NCI-H1092 (cell line): Measurements from ENCODE around the gene LSAMP.
"Not testable (repeated sequence)": the region's sequence is repeated elsewhere in the genome, so short reads cannot be mapped to it uniquely, and the experiment has no call there.

Source experiments
- DNase-seq: peaks from one replicate; lab custom pipeline; 2025; lab: John Stamatoyannopoulos, UW

The LSAMP gene

DNA sequence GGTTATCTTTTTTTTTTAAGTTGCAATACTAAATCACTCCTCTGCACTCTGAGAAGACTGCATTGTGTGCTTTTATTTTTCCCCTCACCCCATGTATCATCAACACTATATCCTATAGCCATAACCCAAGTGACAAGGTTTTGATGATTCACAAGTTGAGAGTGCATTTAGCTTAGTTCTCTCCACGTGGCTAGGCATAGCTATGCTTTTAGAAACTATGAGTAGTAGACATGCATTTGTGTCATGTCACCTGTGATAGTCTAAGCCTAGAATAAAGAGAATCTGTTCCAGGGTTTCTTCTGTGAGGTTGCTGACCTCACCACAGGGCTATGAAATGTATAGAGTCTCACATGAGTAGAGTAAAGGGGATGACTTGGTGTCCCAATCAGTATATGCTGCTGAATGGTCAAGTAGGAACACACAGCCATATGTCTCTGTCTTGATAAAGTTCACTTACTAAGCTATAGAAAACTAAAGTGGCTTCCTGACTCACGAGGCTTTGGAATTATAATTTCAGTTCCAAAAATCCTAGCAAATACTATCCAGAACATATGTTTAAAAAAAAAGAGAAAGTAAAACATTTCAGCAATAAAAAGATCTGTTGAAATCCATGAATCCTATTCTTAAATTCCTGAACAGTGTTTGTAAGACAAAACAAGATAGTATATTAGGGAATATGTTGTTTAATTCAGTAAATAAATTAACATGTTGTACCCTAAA lies 206.3 kb downstream of the LSAMP start:
- no peak for DNase-seq

DNA sequence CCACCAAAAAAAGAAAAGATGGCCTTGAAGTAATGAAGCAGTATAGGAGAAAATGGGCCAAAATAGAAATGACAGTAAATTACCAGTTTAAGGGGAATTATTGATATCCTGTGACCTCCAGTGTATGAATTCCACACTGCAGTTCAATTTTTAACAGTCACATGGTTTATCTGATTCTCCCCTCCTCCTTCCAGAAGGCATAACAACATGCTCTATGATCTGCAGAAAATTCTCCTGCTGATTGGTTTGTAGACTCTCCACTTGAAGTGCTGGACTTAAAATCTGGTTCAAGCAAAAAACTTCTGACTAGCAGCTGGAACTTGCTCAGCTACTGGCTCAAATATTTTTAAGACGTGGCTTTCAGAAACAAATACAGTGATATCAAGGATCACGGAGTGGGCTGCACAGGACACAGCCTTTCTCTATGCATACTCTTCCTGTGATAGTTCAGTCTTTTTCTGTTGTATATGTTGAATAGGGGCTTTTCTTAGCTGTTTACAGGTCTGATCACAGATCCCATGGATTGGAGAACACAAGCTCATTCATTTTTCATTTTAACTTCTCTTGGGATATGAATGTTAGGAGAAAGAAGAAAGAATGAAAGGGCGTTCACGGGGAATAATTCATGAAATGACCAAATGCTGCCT lies 211.5 kb downstream of the LSAMP start:
- no peak for DNase-seq

DNA sequence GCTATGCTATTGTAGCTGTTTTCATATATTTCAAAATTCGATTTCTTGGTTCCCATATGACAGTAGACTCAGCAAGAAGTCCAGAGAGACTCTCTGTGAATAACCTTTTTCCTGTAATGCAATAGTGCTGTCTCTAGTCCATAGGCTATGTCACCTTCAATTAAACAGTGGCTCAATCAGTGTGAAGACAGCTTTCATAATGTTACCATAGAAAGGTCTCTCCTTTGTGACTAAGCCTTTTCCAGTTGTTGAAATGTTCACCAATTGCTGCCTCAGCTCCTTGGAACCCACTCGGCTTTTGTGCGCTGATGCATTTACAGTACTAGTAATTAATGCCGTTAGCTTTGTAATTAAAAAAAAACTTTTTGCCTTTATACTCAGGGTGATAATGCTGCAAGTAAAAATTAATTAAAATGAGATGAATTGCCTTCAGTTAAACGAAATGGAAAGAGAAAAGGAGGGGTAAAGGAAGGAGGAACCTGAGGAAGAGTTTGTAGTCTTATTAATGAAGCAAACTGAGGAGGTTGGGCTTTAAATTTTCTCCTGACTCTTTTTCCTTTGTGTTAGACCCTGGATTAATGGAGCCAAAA lies 214.8 kb downstream of the LSAMP start:
- no peak for DNase-seq

DNA sequence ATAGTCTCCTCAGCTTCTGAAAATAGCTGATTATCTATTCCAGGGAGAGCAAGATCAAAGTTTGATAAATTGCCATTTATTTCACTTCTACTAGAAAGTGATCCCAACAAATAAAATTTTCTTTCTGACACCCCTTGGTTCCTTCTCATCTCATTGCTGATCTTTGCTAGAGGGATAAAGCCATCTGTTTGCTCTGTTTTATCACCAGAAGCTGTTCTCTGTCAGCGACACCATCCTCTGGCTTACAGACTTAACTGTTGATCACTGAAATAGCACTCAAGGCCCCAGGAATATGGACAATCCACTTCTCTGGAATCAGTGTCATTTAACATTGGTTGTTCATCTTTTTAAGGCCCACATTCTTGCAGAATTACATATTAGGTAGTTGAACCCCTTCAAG lies 219.0 kb downstream of the LSAMP start:
- no peak for DNase-seq

DNA sequence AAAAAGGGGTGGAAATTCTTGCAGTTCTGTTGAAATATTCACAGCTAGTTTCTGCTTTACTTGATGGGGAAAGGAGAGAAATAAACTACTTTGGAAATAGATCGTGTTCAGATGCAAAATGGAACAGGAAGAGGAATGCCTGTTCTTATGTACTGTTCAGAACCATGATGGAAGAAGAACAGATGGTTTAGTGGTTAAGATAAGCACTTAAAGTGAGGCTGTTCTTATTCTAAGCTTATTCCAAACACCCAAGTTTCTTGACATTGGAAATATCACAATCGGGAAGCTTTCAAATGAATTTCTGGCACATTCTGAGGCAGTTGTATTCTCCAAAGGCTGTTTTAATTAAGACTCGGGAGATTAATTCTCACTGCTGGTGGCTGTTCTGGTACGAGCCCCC lies 228.5 kb downstream of the LSAMP start:
- no peak for DNase-seq

DNA sequence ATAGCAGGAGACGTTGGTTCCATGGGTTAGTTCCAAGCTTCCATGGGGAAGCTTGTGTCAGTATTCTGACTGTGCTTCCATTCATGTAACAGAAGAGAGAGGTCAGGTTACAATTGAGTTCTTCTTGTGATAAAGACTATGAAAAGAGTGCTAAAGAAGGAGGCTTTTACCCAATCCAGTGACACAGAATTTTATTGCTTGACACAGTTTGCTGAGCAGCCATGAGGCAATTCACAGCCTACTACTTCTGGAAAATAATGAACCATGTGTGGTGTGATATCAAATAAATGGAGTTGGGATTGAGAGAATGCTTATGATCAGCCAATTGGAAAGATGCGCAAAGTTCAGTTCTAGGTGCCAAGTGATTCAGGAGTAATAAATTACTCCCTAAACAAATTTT lies 233.4 kb downstream of the LSAMP start:
- no peak for DNase-seq

DNA sequence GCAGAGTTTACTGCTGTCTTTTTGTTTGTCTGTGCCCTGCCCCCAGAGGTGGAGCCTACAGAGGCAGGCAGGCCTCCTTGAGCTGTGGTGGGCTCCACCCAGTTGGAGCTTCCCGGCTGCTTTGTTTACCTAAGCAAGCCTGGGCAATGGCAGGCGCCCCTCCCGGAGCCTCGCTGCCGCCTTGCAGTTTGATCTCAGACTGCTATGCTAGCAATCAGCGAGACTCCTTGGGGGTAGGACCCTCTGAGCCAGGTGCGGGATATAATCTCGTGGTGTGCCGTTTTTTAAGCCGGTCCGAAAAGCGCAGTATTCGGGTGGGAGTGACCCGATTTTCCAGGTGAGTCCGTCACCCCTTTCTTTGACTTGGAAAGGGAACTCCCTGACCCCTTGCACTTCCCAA lies 236.5 kb downstream of the LSAMP start:
- not testable (repeated sequence) for DNase-seq

DNA sequence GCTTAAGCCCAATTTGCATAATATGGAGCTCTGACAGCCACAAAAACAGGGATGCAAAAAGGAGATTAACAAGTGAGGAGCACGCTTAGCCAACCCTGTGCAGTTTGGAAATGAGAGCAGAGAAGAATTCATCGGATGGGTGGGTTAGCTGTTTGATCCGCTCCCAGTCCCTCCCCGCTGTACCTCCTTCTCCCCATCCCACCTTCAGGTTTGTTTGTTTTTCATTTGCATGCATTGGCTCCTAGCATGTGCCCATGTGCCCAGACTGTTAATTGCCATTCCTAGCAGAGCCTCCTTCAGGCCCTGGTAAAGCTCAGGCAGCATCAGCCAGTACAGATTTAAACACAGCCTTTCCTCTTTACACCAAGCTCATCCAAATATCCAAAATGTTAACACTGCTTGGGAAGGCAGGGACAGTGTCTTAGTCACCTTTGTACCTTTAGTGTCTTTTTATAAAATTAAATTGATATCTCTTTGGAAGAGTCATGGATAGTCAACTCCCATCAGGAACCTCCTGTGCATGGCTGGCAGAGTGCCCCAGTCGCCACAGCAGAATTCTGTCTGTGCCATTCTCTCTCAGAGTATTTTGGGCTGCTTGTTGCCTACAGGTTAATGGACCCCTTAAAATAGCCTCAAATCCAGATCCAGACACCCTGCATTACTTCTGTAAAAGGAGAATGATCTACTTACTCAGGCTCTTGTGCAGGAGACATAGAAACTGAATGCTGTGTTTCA lies 244.2 kb downstream of the LSAMP start:
- DNase-seq: no peak

DNA sequence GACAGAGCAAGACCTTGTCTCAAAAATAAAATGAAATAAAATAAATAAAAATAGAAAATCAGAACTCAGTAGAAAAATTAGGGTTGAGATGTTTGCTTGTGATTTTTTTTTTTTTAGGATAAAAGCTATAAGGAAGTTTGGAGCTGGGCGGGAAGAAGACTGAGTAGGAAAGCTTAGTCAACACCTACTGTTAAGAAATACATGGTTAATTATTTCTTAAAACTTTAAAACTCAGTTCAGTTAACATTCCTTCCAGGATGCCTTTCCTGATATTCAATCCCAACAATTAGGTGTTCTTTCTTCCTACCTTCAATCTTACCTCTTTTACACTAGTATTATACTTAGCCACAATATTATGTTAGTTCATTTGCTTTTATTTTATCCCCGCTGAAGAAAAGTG lies 246.2 kb downstream of the LSAMP start:
- DNase-seq: no peak

DNA sequence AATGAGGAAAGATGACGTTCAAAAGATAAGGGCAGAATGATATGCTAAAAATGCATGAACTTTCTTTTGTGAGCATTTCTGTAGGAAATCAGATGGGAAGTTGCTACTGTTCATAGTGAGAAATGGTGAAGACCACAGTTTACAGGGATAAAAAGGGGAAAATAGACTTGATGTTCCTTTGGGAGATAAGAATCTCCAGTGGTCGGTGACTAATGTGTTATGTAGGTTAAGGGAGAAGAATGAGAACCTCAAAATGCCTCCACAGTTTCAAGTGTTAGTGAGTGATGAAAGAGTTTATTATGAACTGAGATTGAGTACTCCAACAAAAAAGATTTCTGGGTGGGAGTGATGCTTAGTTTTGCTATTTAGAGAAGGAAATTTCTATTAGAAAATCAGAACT lies 247.2 kb downstream of the LSAMP start:
- no peak for DNase-seq

DNA sequence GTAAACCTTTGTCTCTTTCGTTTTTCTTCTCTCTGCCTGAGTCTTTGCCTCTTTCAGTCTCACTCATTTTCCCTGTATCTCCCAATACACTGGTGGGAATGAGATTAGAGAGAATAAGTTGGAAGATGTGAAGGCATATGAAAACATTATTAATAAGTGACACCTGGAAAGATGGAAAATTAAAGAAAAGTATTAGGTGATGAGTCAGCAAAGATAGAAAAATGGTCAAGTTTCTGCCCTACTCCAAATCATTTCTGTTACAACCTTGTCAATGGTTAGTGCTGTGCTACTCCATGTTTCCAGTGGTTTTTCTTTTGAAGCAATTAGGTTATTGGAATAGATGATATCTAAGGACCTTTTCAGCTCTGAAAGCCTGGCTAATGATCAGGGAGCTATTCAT lies 252.8 kb downstream of the LSAMP start:
- DNase-seq: no peak

DNA sequence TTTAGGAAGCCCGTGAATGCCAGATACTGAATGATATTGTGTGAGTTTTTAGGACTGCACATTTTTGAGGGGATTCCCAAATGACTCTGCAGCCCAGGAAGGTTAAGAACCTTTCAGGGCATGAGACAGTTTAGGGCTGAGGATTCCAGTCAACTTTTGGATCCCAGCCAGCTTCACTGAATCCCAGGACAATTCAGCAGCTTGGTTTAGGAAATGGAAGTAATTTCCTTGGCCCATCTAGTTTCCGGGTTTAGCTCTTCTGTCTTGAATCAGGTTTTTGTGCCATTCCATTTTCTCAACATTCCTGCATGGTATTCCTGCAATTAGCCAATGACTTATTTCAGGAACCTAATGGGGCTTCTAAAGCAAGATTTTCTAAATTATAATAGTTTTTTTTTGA lies 253.9 kb downstream of the LSAMP start:
- DNase-seq: no peak

DNA sequence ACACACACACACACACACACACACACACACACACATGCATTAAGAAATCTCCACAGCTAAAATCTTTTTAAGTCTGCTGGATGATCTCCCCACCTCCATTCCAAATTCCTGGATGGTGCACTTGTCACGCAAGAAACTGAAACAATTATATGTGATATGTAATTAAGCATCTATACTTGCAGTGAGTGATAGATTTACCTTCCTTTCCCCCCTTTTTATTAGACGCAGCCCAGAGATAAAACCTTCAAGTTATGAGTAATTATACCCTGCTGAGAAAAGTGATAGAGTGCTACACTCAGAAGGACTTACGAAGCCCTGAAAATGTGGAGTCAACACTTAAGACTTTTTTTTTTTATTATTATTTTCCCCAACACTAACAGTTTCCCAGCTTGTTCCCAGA lies 255.2 kb downstream of the LSAMP start:
- DNase-seq: no peak

DNA sequence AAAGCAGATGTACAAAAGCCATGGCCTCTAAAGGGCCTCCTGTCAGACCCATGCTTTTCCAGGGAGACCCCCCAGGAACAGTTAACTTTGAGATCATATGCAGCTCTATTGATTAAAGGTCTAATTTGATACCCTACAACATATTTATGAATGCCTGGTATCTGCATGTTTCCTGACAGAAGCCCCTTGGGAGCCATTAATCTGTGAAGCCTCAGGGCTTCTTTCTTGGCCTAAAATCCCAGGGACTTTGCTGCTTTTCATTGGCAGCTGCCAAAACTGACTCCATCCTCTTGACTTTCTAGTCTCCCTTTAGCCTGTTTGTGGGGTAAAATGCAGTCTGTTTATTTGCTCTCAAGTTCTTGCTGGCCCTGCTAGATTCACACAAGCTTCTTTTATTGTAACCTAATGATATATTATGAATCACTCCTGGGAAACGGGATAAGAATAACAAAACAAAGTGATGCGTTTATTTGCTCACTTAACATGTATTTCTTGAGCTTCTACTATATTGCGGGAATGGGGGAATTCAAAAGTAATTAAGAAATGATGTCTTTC lies 257.0 kb downstream of the LSAMP start:
- no peak for DNase-seq

DNA sequence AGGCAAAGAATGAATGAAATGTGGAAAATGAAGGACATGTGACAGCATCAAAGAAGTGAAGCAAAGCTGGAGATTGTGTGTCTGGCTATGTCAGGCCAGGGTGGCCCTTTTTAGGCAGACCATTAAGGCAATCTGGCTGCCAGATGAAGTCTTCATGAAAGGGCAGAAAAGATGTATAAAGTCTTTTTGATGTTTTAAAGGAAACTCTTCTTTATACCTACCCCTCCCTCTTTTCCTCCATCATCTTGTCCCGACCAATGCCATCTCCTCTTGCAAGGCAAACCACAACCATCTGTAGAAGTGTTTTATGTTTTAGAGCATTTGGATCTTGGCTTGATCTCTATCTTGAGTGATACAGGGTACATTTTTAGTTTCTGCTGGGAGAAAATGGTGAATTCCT lies 259.2 kb downstream of the LSAMP start:
- no peak for DNase-seq

DNA sequence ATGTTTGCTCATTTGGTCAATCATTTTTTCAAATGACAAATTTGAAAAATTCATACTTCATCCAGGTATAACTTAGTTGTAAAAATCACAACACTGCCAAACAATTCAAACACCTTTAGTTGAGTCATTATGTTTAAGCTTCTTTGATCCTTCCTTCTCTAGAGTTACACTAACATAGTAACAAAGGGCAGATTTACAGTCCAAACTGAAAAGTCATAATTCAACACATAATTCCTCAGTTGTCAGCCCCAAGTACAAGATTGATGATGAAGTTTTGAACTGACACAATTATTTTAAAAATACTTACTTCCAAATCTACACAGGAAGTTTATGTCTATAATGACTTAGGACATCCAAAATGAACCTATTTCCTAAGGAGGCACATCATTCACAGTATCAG lies 264.1 kb downstream of the LSAMP start:
- no peak for DNase-seq

DNA sequence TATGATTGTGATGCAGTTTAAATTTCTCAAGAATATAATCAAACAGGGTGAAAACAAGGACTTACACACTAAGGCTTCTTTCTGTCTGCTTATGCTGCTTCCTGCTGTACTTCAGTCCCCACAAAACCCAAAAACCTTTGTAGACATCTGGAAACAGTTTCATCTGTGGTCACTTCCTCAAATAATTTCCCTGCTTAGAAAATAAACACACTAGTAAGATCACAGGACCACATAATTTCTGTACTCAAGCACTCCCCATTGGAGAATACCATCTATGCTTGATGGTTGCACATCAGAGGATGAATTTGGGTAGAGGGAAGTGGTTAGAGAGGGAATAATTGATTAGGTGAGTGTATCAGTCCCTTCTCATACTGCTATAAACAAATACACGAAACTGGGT lies 266.2 kb downstream of the LSAMP start:
- no peak for DNase-seq

DNA sequence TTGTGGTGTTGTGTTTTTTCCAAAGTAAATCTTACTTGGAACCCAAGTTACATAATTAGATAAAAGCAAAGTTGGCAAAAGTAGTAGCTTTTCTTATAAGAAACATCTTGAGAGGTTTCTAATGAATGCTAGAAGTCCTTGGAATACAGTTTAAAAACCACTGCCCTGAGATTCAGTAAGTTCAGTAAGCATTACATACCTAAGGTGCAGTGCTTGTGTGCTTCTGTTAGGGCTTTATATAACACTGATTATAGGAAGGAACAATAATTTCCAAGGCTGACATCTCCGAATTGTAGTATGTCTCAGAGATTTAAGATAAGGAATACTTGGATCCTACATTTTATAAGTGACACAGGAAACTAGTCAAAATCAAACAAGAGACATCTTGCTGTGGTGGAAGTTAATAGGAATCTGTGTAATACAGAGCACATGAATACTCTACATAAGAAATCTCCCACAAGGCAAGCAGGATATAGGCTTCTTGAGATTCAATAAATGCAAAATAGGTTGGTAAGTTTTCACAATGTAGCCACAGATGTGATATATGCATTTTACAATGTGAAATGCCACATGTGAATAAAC lies 268.2 kb downstream of the LSAMP start:
- DNase-seq: no peak

DNA sequence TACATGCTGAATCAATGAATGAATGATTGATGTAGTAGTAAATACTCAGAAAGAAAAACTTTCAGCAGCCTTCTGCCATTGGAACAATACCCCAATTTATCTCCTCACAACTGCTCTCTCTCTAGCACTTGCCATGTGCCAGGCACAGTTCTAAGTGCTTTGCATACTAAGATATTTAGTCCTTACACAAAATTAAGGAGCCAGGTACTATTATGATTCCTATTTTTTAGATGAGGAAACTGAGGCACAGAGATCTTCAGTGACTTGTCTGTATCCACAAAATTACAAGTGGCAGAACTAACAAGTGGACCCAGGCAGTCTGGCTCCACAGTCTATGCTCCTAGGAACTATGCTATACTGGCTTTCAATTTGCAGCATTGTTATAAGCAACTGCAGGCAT lies 279.2 kb downstream of the LSAMP start:
- no peak for DNase-seq

DNA sequence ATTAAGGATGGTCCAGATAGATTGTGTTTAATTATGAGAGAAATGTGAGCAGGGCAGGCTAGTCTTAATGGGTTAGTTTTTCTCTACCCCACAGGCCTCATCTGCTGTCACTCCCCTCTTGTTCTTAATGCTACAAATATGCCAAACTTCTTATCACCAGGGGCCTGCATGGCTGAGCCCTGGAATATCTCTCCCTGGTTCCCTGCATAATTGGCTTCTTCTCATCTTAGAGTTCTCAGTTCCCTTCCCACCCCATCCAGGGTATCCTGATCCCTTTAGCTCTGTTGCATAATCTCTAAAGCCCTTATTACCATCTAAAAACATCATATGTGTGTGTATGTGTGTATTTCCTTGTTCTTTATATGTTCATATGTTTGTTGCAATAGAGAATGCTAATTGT lies 279.6 kb downstream of the LSAMP start:
- no peak for DNase-seq

DNA sequence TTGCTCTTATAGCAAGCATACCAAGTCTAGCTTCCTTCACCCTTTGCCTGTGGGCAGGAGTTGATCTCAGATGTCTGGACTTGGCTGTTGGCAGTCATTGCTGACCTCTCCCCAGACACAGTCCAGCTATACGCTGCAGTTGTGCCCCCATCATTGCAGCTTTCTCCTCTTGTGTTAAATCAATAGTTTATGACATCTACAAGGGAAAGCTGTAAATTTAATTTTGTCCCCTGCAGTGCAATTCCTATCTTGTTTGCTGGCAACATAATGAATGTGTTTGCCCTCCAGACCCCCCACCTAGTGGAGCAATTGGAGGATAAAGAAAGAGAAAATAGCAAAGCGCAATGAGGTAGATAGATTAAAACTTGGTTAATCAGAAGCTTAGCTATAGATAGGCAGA lies 280.2 kb downstream of the LSAMP start:
- no peak for DNase-seq

DNA sequence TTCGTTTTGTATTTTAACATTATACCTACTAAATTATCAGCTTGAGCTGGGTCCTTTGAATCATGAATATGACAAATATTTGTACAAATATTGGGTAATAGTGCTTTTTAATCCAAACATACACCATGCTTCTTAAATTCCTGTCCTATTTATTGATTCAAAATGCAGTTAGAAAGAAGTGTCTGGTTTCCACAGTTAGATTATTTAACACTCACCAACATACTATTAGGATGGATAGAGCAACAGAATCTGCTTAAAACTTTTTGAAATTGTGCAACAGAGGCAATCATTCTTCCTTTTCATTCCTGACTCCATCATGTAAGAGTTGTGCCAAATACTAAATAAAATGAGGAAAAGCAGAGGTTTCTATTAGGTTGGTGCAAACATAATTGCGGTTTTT lies 281.2 kb downstream of the LSAMP start:
- DNase-seq: no peak
